Measurements from ENCODE around the gene CCNJL. TPM values are rescaled to one million over a fixed set of nuclear protein-coding genes. Genes with fewer than 3 reads are reported as not detected.

CCNJL gene
- polyA plus RNA-seq, 1 donor (not counting 4 experiments of a cell fraction or from before 2014, with no cell fraction given), result 1.6 TPM

DNA sequence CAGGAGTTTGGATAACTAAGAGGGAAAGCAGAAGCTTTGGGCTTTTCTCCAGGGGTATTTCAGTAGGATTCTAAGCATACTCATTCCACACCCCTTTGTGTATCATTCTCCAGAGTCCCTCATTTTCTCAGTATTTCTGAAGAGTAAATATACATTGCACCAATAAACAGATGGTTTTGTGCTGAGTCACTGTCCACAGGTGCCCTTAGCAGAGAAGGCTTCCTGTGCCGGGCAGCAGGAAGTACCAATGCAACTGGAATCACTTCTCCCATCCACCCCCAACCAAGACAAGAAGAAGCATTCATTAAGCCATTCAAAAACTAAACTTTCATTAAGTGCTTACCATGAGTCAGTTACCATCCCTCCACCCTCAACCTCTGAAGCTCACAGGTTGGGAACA is 3.6 kb upstream of the CCNJL start:
- Histone ChIP-seq H2AFZ (ENCODE audit: control insufficient read depth, low read length) (no peak overlapping the region), H3K27ac (ENCODE audit: control insufficient read depth, insufficient read depth, low read length) (peak overlapping the region; percentile 42), H3K4me1 (ENCODE audit: control insufficient read depth, extremely low read depth, insufficient read depth, low read length) (peaks cover 12% of the 10 kb centered on the region), H3K79me2 (ENCODE audit: control insufficient read depth, insufficient read depth, low read length) (no peaks in the 10 kb centered on the region), H4K20me1 (ENCODE audit: control insufficient read depth, extremely low read depth, insufficient read depth, low read length) (no peaks in the 10 kb centered on the region), H3K36me3 (ENCODE audit: control insufficient read depth in 2 of 2, extremely low read depth in 1 of 2, insufficient read depth in 2 of 2, low read length in 2 of 2) (no peaks in the 10 kb centered on the region), H3K4me3 (ENCODE audit: control insufficient read depth in 2 of 3, extremely low read depth in 1 of 3, insufficient read depth in 2 of 3, low read depth in 1 of 3, low read length in 3 of 3) (no peak overlapping the region), H3K9me3 (ENCODE audit: control insufficient read depth, low read depth, low read length) (no peaks in the 10 kb centered on the region), H3K9me1 (ENCODE audit: control insufficient read depth, extremely low read depth, insufficient read depth, low read length) (no peaks in the 10 kb centered on the region), H3K27me3 (ENCODE audit: control insufficient read depth, extremely low read depth, insufficient read depth, low read length) (peaks cover 21% of the 10 kb centered on the region), H3K9ac (ENCODE audit: control insufficient read depth, extremely low read depth, insufficient read depth, low read length) (no peak overlapping the region), H3K4me2 (ENCODE audit: control insufficient read depth, extremely low read depth, insufficient read depth, low read depth, low read length) (peak overlapping the region; percentile 60)
- FAIRE-seq (peak; percentile 87), DNase-seq (ENCODE audit: low read depth, low spot score) (peak; percentile 60)
- TF ChIP-seq, protein P1, sequence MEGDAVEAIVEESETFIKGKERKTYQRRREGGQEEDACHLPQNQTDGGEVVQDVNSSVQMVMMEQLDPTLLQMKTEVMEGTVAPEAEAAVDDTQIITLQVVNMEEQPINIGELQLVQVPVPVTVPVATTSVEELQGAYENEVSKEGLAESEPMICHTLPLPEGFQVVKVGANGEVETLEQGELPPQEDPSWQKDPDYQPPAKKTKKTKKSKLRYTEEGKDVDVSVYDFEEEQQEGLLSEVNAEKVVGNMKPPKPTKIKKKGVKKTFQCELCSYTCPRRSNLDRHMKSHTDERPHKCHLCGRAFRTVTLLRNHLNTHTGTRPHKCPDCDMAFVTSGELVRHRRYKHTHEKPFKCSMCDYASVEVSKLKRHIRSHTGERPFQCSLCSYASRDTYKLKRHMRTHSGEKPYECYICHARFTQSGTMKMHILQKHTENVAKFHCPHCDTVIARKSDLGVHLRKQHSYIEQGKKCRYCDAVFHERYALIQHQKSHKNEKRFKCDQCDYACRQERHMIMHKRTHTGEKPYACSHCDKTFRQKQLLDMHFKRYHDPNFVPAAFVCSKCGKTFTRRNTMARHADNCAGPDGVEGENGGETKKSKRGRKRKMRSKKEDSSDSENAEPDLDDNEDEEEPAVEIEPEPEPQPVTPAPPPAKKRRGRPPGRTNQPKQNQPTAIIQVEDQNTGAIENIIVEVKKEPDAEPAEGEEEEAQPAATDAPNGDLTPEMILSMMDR (optimal IDR thresholded peaks at IDR 0.05 in 1 of 3, IDR thresholded peaks at IDR 0.05 in 1 of 3, conservative IDR thresholded peaks at IDR 0.05 in 1 of 3; ENCODE audit: extremely low read depth in 1 of 3, insufficient read depth in 2 of 3, low read length in 3 of 3), result no peak
- TF ChIP-seq EZH2 (IDR thresholded peaks at IDR 0.05; ENCODE audit: low read length), result no peak
- dilution Hi-C loops (cut with MboI; ENCODE audit: extremely low pct_ligation_motif_present, low sequenced_read_pairs), result no loop called here

DNA sequence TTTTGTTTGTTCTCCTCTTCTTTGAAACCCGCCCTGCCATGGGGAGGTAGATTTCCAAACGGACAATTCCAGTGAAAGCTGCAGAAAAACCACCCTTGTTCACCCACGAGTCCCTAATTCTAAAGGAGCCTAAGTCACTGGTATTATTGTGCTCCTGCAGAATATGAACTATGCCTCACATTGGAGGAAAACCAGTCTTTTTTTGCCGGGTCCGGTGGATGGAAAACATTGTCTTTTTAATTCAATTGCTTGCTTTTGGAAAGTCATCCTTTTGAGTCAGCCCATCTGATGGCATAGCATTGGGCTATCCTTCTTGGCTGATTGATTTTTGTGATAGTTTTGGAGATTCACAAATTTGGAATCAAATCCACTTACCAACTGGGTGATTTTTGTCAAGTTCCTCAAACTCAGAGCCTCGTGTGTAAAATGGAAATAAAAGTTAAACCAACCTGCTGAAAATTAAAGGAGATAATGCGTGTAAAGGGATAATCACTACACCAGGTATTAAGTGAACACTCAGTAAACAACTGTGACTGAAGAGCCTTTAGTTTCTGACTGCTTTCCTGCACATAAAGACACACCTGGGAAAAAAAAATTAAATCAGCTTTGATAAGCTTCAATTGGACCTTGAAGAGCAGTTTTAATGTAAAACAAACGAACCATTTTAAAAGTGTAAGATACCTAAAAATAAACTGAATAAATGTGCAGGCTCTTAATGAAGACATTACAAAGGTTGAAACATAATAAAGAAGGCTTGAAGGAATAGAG is 780 bp upstream of the CCNJL start:
- dilution Hi-C loops (cut with MboI; ENCODE audit: extremely low pct_ligation_motif_present, low sequenced_read_pairs), result no loop called here
- H3K9ac ChIP-seq (ENCODE audit: control insufficient read depth, extremely low read depth, insufficient read depth, low read length), result no peak overlapping the region
- H3K9me1 ChIP-seq (ENCODE audit: control insufficient read depth, extremely low read depth, insufficient read depth, low read length), result no peaks in the 10 kb centered on the region

More for the DNA sequence above, 780 bp upstream of the CCNJL start:
- FAIRE-seq, result no peak
- H4K20me1 ChIP-seq (ENCODE audit: control insufficient read depth, extremely low read depth, insufficient read depth, low read length), result no peaks in the 10 kb centered on the region
- H3K27ac ChIP-seq (ENCODE audit: control insufficient read depth, insufficient read depth, low read length), result no peak overlapping the region
- peak overlapping the region; percentile 52 to 72 (median 67) for H3K4me3 ChIP-seq (ENCODE audit: control insufficient read depth in 2 of 3, extremely low read depth in 1 of 3, insufficient read depth in 2 of 3, low read depth in 1 of 3, low read length in 3 of 3)
- H3K4me2 ChIP-seq (ENCODE audit: control insufficient read depth, extremely low read depth, insufficient read depth, low read depth, low read length), result peak overlapping the region; percentile 86
- H3K4me1 ChIP-seq (ENCODE audit: control insufficient read depth, extremely low read depth, insufficient read depth, low read length), result peaks cover 12% of the 10 kb centered on the region
- TF ChIP-seq, protein P1 (optimal IDR thresholded peaks at IDR 0.05 in 1 of 3, IDR thresholded peaks at IDR 0.05 in 1 of 3, conservative IDR thresholded peaks at IDR 0.05 in 1 of 3; ENCODE audit: extremely low read depth in 1 of 3, insufficient read depth in 2 of 3, low read length in 3 of 3), result no peak
- TF ChIP-seq EZH2 (IDR thresholded peaks at IDR 0.05; ENCODE audit: low read length), result no peak
- no peaks in the 10 kb centered on the region for H3K79me2 ChIP-seq (ENCODE audit: control insufficient read depth, insufficient read depth, low read length)
- H3K9me3 ChIP-seq (ENCODE audit: control insufficient read depth, low read depth, low read length), result no peaks in the 10 kb centered on the region
- DNase-seq (ENCODE audit: low read depth, low spot score), result no peak
- no peaks in the 10 kb centered on the region for H3K36me3 ChIP-seq (ENCODE audit: control insufficient read depth in 2 of 2, extremely low read depth in 1 of 2, insufficient read depth in 2 of 2, low read length in 2 of 2)
- peak overlapping the region; percentile 62 for H2AFZ ChIP-seq (ENCODE audit: control insufficient read depth, low read length)
- peaks cover 27% of the 10 kb centered on the region for H3K27me3 ChIP-seq (ENCODE audit: control insufficient read depth, extremely low read depth, insufficient read depth, low read length)

All from keratinocyte (primary cell).